ENCODE data around the gene KYNU.
"Not testable (repeated sequence)": the region's sequence is repeated elsewhere in the genome, so short reads cannot be mapped to it uniquely, and the experiment has no call there.

Gene KYNU

GRCh38 chr2:142877216-142877838 is at the start of gene KYNU:
TSS of gene KYNU (plus strand) at chr2:142877664. CDS start at chr2:142885368, 7,704 bp downstream.
- no peak for DNase-seq

GRCh38 chr2:142834021-142834420 is 43.4 kb upstream of the KYNU start:
- DNase-seq, result no peak

GRCh38 chr2:142840436-142840835 is 37.0 kb upstream of the KYNU start:
- no peak for DNase-seq

GRCh38 chr2:142841788-142842187 is 35.7 kb upstream of the KYNU start:
- DNase-seq, result no peak

GRCh38 chr2:142842369-142842768 is 35.1 kb upstream of the KYNU start:
- DNase-seq, result no peak

DNA sequence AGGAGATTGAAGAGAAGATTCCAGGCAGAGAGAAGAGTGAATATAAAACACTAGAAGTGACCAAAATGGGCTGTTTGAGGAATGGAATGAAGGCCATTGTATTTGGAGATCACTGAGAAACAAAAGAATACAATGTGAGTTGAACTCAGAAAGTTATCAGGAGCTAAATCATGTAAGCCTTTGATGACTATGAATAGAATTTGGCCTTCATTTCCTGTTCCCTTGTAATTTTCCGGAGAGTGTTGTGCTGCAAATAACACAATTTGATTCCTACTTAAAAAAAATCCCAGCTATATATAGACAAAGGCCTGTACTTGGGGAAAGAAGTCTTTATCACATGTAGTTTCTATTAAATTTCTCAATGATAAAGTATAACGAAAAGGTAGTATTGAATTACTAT is 33.7 kb upstream of the KYNU start:
- no peak for DNase-seq

GRCh38 chr2:142848023-142848606 is 29.3 kb upstream of the KYNU start:
- DNase-seq, result no peak

DNA sequence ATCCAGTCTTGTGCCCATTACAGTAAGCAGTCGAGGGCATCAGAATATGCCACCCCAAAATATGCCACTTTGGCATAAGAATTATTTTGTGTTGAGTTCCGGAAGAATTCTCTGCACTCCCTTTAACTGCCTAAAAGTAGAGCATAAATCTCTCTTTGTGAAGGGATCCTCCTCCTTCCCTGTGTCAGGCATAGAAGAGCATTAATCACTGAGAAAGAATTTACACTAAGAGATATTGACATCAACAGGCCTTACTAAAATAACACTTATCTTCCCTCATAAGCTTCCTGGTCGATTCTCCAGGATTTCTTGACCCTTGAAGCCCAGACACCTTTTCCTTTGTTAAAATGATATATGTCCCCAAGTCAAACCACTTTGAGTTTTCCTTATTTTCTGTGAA is 27.6 kb upstream of the KYNU start:
- no peak for DNase-seq

DNA sequence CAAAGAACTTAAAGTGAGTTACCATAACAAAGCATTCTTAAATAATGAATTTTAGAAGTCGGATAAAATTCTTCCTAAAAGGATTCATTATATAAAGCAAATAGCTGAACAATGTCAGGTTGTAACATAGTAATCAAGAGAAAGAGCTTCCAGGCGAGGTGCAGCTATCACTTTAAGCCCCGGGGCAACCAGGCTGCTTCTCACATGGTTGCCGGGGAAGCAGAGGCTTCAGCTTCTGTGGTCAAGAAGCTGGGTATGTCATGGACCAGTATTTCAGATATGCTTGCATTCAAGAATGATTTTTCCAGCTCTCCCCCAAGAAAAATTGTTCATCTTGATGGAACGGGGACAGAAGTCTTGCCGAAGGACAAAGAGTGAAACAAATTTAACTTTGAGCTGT is 23.6 kb upstream of the KYNU start:
- DNase-seq, result no peak

- no peak for DNase-seq
These were observed 20.0 kb upstream of the KYNU start for GRCh38 chr2:142857256-142858164.

GRCh38 chr2:142858961-142859360 is 18.5 kb upstream of the KYNU start:
- DNase-seq, result no peak

DNA sequence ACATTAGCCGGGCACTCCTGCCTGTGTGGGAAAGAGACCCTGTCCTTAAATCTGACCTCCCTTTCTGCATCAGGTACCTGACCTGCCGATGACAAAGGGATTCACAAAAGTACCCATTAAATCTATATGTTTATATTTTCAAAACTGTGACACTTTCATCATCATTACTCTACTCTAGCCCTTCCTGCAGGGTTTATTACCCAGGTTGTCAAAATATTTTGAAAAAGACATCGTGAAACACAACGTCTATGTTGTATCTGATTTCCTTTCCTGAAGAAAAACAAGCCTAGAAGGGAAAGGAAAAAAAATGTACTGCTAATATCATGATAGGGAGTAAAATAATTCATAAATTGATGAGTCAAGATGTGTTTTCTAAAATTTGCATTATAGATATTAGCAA is 15.2 kb upstream of the KYNU start:
- no peak for DNase-seq

GRCh38 chr2:142862847-142863246 is 14.6 kb upstream of the KYNU start:
- DNase-seq, result no peak

DNA sequence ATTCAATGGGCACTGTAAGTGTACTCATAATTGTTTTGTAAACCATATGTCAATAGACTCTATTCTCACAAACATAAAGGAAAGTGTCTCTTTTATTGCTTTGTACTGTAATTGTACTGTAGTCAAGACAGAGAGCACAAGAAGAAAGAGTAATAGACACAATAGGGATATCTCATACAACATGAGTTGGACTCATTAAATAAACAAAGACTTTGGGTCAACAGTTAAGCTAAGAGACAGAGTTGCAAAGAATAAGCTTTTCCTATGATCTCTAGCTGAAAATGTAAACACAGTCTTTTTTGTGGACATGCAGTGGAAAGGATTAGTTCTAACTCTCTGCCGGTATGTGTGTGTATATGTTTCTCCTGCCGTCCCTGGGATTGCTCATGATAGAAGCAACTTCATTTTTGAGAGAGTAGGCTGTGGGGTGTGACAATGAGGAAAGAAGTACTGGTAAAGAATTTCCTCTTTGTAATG is 13.9 kb upstream of the KYNU start:
- DNase-seq, result no peak

GRCh38 chr2:142864605-142865004 is 12.9 kb upstream of the KYNU start:
- DNase-seq, result not testable (repeated sequence)

DNA sequence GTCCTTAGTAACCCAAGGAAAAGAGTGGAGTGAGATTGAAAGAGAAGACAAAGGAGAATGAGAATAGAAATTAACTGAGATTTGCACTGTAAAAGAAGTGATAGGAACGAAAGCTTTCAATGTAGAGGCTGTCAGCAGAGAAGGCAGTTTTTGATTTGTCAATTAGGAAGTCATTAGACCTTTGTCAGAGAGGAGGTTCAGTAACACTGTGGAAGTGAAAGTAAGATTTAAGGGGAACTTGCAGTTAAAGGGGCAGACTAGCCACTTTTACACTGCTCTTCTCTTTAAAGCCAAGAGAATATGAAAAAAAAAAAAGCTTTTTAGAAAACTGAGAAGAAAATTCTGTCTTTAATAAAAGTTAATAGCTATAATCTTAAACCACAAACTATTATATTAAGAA is 11.5 kb upstream of the KYNU start:
- no peak for DNase-seq

GRCh38 chr2:142866426-142866825 is 11.0 kb upstream of the KYNU start:
- DNase-seq, result no peak

DNA sequence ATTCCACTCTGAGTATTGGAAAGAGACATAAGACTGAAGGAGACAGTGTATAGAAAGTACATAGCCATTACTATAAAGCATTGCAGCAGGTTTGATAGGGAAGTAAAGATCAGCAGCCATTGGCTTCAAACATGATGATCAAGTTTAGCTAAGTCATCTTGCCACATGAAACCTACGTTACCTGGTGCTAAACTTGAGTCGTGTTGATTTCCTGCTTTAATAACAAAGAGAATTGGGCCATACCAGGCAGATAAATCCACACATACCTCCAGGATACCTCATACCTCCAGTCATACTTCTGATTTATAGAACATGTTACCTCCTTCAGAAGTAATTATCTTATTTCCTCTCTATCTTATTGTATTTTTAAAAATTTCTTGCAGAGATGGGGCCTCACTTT is 10.3 kb upstream of the KYNU start:
- no peak for DNase-seq

DNA sequence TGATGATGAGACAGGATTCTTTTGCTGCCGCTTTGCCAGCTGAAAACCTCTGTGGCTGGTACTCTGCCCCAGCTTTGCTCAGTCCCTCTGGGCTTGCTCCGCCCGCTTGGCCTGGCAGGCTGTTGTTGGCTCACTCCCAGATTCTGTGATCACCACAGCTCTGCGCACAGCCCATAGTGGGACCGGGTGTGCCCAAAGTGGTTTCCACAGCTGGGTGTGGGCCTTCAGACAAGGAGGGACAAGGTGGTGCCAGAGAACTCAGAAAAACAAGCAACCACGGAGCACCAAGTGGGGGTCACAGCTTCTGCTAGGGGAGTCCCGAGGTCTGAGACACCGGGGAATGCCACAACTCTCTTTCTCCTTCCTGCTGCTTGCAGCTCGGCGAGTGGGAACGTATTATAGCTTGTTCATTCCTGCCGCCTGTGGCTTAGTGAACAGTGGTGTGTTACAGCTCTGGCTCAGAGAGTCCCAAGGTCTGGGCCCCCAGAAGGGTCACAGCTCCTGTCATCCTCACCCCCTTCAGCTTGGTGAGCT is 9.2 kb upstream of the KYNU start:
- no peak for DNase-seq

GRCh38 chr2:142869065-142869460 is 8.4 kb upstream of the KYNU start:
- not testable (repeated sequence) for DNase-seq

DNA sequence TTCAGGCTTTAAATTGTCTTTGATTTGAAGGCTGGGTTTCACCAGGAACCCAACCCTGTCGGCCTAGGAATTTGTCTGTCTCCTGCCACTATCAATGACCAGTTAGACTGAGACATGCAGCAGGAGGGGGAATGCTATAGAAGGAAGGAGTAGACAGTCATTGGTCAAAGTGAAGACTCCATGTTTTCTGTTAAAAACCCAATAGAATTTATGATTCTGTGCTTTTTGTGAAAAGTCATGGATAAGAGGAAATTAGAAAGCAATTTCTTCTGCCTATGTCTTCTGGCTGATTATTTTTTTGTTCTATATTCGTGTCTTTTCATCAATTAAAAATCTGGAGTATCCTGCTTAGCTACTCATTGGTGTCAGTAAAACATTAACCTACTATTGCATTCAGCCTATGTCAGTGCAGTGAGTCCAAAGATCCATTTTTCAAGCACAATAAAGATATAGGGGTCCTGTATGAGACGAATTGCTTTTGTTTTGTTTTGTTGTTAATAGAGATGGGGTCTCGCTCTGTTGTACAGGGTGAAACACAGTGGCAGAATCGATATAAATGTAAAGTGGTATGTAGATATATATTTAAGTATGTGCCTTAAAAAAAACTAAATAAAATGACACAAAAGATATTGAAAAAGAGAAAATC is 7.9 kb upstream of the KYNU start:
- DNase-seq, result no peak

- no peak for DNase-seq
These were observed 6.9 kb upstream of the KYNU start for GRCh38 chr2:142870526-142870925.

DNA sequence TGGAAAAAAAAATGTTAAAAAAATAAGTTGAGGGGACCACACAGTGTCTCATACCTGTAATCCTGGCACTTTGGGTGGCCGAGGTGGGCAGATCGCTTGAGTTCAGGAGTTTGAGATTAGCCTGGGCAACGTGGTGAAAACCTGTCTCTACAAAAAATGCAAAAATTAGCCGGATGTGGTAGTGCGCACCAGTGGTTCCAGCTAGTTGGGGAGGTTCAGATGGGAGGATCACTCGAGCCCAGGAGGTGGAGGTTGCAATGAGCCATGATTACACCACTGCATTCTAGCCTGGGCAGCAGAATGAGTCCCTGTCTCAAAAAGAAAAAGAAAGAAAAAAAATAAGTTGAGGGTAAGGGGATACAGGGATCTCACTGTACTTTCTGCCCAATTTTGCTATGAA is 6.1 kb upstream of the KYNU start:
- no peak for DNase-seq

Measured in activated effector memory CD4-positive, alpha-beta T cell treated with anti-CD3 and anti-CD28 coated beads, Interleukin-2, amount 50 U/mL, for 16 hours (primary cell).